HG02610 (cell line): ENCODE results near the gene METTL3.
"Not testable (repeated sequence)": the region's sequence is repeated elsewhere in the genome, so short reads cannot be mapped to it uniquely, and the experiment has no call there.

Source experiments
- ATAC-seq: cut with Tn5 transposase; IDR thresholded peaks from one replicate; pipeline ENCODE4 v1.9.1; 2021; ENCODE audit warnings: mild to moderate bottlenecking, moderate library complexity; ENCODE audit not compliant: unreplicated experiment

METTL3 gene

GRCh38 chr14:21510735-21511657, at the start of gene METTL3:
TSS of gene METTL3 (minus strand) at chr14:21511340. CDS start at chr14:21511223, 117 bp downstream.
- ATAC-seq, result peak; percentile 98

DNA sequence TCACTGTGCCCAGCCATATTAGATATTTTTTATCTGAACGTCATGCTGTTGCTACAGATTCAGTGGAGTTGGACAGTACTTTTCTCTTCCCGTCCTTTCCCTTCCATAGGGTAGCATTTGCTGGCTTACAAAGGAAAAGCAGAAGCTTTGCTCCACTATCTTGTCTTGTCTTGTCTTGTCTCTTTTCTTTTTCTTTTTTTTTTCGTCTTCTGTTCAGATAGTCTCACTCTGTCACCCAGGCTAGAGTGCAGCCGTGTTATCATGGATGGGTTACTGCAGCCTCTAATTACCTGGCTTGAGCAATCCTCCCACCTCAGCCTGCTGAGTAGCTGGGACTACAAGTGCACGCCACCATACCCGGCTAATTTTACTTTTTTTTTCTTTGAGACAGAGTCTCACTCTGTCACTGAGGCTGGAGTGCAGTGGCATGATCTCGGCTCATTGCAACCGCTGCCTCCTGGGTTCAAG, 47.6 kb upstream of the METTL3 start:
- no peak for ATAC-seq

DNA sequence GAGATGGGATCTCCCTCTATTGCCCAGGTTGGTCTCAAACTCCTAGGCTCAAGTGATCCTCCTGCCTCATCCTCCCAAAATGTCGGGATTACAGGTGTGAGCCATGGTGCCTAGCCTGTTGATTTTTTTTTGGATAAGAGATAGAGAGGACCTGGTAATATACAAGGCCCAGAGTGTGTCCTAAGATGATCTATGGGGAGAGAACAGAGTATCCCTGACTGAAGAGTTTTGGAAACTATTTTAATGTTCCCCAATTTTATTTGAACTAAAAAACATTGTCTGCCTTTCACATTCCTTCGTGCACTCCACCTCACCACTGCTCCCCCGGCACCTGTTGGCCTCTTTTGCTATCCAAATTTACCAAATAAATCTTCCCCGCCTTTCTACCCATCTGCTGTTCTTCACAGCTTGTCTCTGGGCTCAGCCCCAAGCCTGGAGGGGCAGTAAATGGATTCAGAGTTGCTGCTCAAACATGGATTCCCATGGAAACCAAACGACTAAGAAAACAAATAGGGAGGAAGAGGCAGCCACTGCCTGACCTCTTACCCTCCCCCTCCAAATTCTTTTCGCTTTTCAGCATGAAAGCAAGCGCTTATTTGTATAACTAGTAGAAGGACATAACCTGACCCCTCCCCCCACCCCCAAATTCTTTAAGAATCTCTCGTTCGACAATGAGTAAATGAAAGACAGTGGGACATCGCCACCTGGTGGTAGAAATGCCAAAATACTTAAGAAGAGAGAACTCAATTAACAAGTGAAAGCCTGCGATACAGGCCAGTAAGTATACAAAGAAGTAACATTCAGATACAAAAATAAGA, 46.2 kb upstream of the METTL3 start:
- no peak for ATAC-seq

DNA sequence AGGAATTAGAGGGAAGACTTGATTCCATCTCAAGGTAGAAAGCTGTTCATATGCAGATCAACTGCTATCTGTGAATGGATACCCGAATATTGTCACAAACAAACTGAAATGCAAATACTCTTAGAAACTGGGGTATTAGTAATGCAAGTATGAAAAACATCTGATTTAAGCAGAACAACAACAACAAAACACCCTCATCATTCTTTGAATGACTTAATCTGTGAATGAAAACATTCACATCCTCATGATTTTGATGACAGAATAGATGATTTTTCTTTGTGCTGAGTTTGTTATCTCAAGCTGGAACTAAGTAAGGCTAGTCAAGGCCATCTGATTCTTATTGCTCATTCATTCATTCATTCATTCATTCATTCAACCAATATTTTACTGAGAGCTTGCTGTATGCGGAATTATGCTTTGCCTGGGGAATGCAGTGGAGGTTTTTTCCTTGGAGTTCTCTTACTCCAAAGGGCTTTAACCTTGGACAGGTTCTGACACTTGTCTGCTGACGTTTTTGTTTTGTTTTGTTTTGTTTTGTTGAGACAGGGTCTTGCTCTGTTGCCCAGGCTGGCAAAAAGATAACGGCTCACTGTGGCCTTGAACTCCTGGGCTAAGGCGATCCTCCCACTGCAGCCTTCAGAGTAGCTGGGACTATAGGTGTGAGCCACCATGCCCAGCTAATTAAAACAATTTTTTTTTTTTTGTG, 45.4 kb upstream of the METTL3 start:
- no peak for ATAC-seq

GRCh38 chr14:21553266-21553665, 42.1 kb upstream of the METTL3 start:
- ATAC-seq, result no peak

DNA sequence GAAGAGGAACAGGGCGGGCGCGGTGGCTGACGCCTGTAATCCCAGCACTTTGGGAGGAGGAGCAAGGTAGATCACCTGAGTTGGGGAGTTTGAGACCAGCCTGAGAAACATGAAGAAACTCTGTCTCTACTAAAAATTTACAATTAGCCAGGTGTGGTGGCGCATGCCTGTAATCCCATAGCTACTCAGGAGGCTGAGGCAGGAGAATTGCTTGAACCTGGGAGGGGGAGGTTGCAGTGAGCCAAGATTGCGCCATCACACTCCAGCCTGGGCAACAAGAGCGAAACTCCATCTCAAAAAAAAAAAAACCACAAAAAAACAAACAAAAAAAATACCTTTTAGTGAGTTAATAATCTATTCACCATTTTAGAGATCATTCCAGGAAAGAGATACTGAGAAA, 33.4 kb upstream of the METTL3 start:
- not testable (repeated sequence) for ATAC-seq

DNA sequence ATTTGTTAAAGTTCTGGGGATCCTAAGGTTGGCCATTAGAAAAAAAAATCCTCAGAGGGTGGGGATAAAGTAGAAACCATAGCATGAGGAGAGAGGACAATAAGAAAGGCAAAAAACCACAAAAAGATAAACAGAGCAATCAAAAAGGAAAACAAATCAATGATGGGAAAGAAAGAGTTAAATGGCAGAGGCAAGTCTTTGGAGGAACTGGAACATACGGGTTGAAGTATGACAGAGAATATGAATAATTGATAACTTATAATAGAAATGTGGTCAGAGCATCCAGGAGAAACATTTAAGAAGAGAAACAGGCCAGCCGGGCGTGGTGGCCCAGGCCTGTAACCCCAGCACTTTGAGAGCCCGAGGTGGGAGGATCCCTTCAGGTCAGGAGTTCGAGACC, 32.8 kb upstream of the METTL3 start:
- ATAC-seq, result no peak

DNA sequence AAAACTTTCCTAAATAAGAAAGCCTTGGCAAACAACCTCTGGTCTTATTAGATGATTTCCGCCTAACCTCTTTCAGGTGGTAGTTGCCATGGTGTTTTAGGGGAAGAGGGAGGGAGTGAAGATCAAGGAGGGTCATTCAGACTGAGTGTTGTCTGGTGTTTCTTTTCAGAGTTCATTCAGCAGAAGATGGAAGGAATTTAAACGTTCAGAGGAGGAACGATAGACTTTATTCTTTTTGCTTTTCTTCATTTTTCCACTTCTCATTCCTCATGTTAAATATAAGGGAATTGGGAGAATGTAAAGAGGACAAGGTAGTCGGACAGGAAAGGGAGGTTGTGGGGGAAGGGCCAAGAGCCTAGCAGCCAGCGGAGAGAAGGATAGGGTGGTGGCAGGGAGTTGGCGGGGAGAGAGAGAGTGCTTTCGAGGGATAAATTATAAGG, 32.4 kb upstream of the METTL3 start:
- no peak for ATAC-seq

GRCh38 chr14:21541413-21542074, 30.4 kb upstream of the METTL3 start:
- ATAC-seq, result no peak

- no peak for ATAC-seq
Observed at GRCh38 chr14:21539189-21539940, 28.2 kb upstream of the METTL3 start.

DNA sequence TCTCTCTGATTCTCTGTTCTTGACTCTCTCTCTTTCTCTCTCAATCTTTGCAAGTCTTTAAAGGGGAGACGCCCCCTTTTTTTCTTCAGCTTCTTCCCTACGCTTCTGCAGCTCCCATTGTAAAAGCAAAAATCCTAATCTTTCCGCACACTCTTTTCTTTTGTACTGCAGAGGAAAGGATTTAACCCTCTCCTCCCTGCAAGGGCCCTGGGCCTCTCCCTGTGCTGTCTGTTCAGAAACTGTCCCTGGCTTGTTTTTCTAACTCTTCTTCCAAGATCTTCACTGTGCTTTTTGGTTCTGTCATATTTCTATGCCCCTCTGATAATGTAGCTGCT, 25.9 kb upstream of the METTL3 start:
- no peak for ATAC-seq

DNA sequence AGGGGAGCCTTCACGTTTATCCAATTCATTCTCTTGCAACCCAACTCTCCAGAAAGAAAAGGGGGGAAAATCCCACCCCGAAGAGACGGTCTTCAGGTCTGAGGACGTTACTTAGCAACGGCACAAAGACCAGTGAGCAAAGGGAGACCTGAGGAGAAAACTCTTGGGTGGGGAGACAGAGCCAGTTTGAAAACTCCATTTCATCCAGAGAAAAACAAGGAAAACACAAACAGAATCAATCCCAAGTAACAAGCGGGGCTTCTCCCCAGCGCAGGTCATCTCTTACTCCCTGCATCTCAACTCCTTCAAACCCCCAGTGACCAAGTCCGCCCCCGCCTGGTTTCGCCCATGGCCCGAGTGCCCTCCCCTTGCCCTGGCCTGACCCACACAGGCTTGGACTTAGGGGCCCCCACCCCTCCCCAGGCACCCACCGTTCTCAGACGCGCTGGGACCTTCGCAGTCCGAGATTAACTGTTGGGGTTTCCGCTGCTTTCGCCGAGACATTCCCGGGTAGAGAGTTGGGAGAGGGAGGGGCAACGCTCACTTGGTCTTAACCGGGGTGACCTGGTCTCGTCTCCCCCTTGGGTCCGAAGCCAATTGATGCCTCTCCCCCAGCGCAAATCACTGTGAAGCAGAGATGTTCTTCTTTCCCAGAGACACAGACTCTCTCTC, 25.4 kb upstream of the METTL3 start:
- ATAC-seq, result no peak

DNA sequence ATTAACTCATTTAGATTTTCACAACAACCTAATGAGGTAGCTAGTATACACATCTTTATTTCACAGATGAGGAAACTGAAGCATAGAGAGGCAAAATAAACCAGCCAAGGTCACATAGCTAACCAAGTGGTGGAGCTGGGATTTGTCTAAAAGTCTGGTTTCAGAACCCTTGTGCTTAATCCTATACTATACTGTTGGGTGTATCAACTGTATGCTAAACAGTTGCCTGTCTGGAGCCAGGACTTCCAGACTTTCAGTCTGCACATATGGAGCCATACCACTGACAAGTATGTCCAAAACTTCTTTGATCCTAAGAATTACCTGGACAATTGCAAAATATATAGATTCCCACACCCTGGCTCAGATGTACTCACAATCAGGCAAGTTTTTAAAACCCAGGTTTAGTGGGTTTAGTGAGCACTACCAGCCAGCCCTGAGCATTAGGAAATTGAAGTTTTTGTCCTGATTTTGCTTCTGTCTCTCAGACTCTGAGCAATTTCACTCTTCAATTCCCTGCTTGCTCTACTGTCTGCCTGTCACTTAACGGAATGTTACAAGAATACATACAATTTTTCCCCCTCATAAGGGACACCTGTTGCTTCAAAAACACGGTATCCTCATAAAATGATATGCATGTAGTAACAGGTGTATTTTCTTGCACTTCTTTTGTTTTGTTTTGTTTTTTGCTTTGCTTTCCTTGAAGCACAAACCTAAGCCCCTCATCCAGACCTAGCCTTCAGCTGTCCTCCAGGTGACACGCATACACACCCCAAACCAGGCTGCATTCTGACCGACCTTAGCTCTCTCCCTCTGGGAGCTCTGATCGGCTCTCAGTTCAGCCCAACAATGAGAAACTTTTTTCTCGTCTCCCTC, 24.6 kb upstream of the METTL3 start:
- ATAC-seq, result no peak

GRCh38 chr14:21534576-21534975, 23.4 kb upstream of the METTL3 start:
- ATAC-seq, result no peak

GRCh38 chr14:21533294-21533693, 22.2 kb upstream of the METTL3 start:
- no peak for ATAC-seq

DNA sequence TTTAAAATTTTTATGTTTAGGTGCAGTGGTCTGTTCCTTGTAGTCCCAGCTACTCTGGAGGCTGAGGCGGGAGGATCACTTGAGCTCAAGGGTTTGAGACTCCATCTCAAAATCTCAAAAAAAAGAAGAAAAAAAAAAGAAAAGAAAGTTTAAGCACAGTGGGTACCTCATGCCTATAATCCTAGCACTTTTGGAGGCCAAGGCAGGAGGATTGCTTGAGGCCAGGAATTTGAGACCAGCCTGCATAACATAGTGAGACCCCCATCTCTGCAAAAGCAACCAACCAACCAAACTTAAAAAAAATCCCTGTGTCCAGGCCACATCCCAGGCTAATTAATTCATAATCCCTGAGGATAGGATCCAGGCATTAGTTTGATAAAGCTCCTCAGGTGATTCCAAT, 18.4 kb upstream of the METTL3 start:
- no peak for ATAC-seq

DNA sequence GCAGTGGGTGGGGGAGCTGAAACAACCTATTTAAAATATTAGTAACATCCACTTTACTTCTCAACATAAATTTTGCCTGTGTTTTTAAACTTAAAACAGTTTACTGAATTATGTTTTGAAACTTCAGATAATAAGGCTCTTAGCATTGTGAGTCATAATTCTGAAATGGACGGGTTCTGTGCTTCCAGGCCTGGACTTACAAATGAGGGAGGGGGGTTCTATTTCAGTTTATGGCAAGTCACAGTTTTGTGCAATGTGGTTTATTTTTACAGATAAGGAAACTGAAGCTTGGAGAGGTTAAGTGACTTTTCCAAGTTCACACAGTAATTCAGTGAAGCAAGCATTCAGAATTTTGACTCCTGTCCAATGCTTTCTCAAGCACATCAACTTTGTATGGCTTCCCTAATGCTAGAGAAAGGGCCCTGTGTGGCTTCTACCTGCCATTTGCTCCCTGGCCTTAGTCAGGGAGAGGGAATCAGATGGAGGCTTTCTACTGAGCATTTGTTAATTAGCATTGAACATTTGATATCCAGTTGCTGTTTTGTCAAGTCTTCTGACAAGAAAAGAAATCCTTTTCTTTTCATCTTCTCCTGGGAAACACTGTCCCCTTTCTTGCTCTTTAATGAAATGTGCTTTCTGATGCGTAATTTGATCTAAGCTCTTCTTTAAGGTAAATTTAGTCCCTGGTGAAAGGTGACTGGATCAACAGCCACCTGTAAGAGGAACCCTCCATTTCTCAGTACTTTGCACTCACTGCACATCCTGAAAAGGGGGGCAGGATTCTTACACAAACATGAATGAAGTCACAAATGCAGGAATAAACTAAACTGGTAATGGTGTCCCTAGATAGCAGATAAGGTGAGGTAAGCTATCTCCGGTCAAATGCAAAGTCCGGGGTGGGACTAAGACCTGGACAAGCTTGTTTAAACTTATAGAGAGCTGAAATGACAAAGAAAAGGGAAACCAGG, 17.5 kb upstream of the METTL3 start:
- no peak for ATAC-seq
